RPMI8226 (cell line): Measurements from ENCODE around the gene GSTM4.
A peak's percentile ranks its signal among the peaks of the same experiment; 100 is the strongest.
"Not testable (repeated sequence)": the region's sequence is repeated elsewhere in the genome, so short reads cannot be mapped to it uniquely, and the experiment has no call there.

ENCODE experiments used
- DNase-seq: peaks from one replicate; pipeline ENCODE4 v3.0.0-alpha.2; 2015

GSTM4 gene

DNA sequence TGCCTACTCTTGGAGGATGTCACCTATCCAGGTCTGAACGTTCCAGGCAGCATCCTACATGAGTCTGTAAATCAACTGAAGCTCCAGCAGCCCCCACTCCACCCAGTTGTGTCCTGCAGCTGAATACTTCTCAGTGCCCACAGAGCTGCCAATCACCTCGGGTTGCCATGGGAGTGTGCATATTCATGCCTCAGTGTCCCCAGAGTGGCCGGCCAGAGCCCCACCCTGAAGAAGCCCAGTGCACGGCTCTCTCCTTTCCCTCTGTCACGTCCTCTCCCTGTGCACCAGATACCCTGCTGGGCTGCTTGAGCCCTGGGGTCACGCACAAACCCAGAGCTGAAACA lies 16.1 kb upstream of the GSTM4 start:
- DNase-seq = no peak

DNA sequence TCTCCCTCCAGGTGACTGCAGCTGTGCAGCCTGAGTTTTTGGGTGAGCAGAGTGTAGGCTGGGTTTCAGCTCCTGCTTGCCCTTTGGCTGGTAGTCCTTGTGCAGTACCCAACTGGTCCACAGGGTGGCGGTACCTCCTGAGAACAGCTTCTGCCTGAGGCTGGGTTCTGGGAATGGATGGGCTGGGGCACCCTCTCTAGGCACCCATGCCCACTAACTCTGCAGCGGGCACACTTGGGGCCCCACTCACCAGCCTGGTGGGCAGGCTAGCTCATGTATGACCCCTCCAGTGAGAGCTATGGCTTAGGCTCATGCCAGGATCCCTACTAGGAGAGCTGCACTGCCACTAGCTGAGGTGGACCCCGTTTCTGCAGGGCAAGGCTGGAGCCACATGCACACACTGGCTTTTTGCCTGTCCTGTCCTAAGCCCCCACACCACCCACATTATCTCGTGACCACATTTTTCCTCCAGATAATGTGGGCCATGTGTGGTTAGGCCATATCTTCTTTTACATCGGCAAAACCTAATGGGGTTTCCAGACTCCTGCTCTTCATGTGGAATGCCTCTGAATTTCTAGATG lies 15.5 kb upstream of the GSTM4 start:
- DNase-seq = peak; percentile 72

GRCh38 chr1:109641078-109641740 lies 14.7 kb upstream of the GSTM4 start:
- DNase-seq = no peak

- DNase-seq = no peak
These were observed 14.0 kb upstream of the GSTM4 start for GRCh38 chr1:109641861-109642260.

- no peak for DNase-seq
These were observed 13.3 kb upstream of the GSTM4 start for GRCh38 chr1:109642626-109643025.

- peak; percentile 76 for DNase-seq
These were observed 12.3 kb upstream of the GSTM4 start for GRCh38 chr1:109643385-109644230.

DNA sequence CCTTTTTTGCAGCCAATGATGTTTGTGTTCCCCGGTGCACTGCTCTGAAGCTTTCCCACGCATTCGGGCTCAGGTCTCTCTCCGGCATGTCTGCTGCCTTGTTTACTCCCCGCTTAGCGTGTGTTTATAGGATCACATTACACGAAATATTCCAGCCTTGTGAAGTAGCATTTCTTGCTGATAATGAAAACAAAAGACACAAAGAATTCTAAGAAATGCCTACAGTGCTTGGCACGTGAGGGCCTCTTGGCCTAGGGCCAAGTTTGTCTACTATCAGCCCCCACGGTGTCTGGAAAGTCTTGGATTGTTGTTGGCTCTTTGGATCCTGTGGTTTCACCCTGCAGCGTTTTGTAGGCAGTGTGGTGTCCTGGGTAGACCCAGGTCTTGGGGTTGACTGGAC lies 11.2 kb upstream of the GSTM4 start:
- DNase-seq = no peak

DNA sequence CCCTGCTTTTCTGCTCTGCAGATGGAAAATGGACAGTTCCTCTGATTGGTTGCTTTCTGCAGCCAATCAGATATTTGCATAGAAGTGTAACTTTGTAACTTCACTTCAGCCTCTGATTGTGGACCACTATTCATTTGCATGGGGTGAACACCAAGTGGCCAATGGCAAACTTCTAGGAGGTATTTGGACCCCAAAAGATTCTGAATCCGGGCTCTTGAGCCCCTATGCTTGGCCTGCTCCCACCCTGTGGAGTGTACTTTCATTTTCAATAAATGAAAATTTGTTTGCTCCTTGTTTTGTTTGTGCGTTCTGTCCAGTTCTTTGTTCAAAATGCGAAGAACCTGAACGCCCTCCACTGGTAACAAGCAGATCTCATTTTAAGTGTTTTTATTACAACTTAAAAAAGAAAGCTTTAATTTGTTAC lies 6.4 kb upstream of the GSTM4 start:
- DNase-seq = peak; percentile 11

GRCh38 chr1:109650609-109651008 lies 5.3 kb upstream of the GSTM4 start:
- DNase-seq = no peak

GRCh38 chr1:109652402-109652801 lies 3.5 kb upstream of the GSTM4 start:
- no peak for DNase-seq

GRCh38 chr1:109653306-109653705 lies 2.6 kb upstream of the GSTM4 start:
- DNase-seq = no peak

DNA sequence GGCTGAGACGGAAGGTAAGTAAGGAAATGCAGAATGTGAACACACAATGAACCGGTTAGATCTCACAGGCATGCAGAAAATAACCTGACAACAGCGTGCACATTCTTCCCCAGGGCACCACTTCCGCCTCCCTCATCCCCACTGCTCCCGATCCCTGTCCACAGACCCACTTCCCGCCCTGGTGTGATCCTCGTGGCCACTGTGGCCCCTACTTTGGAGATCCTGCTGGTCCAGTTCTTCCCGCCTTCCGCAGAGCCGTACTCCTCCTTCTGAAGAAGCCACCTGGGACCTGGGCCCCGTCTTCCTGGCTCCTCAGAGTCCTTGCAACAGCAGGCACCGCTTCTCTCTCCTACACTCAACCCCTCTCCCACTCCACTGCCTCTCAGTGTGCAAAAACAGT lies 1.4 kb upstream of the GSTM4 start:
- no peak for DNase-seq

DNA sequence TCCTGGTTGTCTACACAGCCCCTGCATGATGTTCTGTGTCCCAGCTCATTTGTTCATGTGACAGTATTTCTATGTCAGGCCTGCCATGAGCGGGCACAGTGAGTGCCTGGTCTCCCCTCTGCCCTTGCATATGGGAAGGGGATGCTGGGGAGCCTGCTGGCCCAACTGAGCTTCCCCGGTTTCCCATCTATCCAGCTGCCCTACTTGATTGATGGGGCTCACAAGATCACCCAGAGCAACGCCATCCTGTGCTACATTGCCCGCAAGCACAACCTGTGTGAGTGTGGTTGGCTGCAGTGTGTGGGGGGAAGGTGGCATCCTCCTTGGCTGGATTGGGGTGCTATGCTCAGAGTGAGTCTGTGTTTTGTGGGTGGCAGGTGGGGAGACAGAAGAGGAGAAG lies 1.5 kb downstream of the GSTM4 start:
- no peak for DNase-seq

- DNase-seq = no peak
These were observed 2.1 kb downstream of the GSTM4 start for GRCh38 chr1:109657970-109658369.

DNA sequence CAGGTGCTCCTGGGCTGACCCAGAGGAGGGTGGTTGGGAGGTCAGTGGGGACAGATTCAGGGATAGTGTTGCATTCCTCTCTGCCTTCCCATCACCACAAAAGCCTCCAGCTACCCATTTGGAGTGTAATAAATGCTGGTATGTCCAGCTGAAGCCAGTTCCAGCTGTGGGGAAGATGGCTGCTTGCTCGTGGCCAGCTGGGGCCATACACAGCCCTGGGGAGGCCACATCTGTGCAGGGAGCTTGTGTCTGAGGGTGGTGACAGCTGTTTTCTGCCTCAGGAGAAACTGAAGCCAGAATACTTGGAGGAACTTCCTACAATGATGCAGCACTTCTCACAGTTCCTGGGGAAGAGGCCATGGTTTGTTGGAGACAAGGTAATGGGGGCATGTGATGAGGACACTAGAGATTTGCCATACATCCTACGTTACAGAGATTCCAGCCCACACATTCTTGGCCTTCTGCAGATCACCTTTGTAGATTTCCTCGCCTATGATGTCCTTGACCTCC lies 2.7 kb downstream of the GSTM4 start:
- DNase-seq = no peak

- DNase-seq = no peak
These were observed 3.2 kb downstream of the GSTM4 start for GRCh38 chr1:109659145-109659544.

- no peak for DNase-seq
These were observed 4.2 kb downstream of the GSTM4 start for GRCh38 chr1:109659997-109660690.

DNA sequence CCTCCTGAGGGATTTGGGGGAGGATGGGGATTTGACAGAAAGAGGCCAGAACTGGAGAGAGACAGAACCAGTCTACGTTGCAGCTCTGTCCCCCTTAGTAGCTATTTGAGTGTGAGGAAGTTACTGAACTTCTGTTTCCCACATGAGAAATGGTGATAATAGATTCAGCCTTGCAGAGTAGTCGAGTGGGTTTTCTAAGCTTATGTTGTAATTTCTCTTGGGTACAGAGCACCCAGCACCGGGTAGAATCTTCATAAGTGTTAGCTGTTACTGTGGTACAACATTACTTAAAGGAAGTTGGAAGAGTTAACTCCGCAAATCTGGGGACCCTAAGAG lies 4.8 kb downstream of the GSTM4 start:
- not testable (repeated sequence) for DNase-seq

DNA sequence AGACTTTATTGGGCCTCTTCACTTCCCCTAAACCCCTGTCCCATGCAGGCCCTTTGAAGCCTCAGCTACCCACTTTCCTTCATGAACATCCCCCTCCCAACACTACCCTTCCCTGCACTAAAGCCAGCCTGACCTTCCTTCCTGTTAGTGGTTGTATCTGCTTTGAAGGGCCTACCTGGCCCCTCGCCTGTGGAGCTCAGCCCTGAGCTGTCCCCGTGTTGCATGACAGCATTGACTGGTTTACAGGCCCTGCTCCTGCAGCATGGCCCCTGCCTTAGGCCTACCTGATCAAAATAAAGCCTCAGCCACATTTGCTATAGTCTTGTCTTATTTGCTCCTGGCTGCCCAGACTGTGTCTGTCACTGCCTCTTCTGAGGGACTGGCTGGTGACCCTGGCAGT lies 5.5 kb downstream of the GSTM4 start:
- DNase-seq = no peak

DNA sequence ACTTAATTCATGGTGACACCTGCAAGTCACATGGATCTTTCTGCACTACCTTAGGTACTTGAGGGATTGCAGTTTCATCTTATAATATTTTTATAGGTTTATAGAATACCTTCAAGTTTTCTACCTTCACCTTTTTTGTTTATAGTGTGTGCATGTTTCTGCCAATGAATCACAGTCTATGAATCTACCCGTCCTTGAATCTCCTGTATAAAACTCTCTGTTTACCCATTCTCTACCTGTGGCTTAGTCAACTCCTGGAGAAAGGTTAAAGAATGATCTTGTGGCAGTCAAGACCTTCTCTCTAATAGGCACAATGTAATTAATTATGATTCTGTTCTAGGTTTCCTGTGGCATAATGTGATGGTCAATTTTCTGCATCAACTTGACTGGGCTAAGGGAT lies 8.8 kb downstream of the GSTM4 start:
- no peak for DNase-seq

DNA sequence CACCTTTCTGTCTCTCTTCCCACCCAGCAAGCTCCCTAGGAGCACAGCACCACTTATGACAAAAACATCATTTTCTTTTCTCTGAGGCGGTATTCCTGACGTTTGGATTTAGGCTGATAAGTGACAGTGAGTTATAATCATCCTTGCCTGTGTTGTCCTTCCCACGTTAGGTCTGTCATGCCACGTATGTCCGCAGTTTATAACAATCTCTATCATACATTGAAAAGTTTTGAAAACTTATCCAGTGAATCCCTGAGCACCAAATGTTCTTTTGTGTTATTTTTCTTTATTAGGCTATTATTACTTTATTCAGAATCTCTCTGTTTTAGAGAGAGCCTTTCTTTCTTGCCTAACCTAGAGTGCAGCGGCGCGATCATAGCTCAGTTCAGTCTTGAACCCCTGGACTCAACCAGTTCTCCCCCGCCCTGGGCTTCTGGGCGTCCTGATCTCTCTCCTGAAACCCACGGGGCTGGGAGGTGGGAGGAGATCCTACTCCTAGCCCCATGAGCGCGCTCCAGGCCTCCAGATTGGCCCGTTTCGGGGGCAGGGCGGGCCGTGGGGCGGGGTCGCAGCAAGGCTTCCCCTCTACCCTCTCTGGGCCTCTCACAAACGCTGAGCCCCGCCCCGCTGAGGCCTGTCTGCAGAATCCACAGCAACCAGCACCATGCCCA lies 11.7 kb downstream of the GSTM4 start, which contains the start of gene GSTM2:
Gene GSTM2, plus strand, starts transcription at position 606 of the 671 bp plus-strand sequence. Its CDS starts 59 bp downstream, at position 665.
- no peak for DNase-seq

GRCh38 chr1:109668123-109668775 lies 12.3 kb downstream of the GSTM4 start:
- DNase-seq = no peak
